ENCODE data around the gene EHF. TPM values are rescaled to one million over a fixed set of nuclear protein-coding genes. Genes with fewer than 3 reads are reported as not detected.

EHF gene
- total and polyA plus RNA-seq, 2 of the 8 experiments (the other 6 are each of a cell fraction or from before 2014, with no cell fraction given), result not detected

DNA sequence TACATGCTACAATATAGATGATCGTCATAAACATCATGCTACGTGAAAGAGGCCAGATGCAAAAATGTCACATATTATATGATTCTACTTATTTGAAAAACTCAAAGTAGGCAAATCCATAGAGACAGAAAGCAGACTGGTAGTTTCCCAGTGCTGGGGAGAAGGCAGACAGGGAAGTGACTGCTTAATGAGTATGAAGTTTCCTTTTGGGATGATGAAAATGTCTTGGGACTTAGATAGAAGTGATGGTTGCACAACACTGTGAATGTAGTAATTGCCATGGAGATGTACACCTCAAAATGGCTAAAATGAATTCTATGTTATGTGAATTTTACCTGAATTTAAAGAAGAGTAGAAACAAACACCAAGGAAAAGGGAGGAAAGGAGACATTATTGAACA, 45.2 kb upstream of the EHF start:
- CTCF ChIA-PET (ENCODE audit: partially characterized antibody), result no interaction called here
- no peak for DNase-seq (ENCODE audit: low read depth in 1 of 2, low spot score in 2 of 2)
- TF ChIP-seq ZNF274 (IDR thresholded peaks at IDR 0.05; ENCODE audit: borderline replicate concordance, extremely low read depth, low read length) (no peak), BRCA1 (IDR thresholded peaks at IDR 0.05; ENCODE audit: low read depth, low read length) (no peak), SP1 (IDR thresholded peaks at IDR 0.05; ENCODE audit: low read depth, low read length) (no peak)

More for the DNA sequence above, 45.2 kb upstream of the EHF start:
- Histone ChIP-seq H3K23me2 (ENCODE audit: low read depth, low read length) (no peaks in the 10 kb centered on the region), H3K56ac (replicated peaks; ENCODE audit: insufficient read length, low read depth, low read length) (no peak overlapping the region), H4K8ac (ENCODE audit: extremely low read depth, insufficient read depth, low read length) (no peak overlapping the region), H2AK5ac (ENCODE audit: low read depth, low read length) (no peak overlapping the region), H3K4me3 (ENCODE audit: extremely low read depth in 1 of 4, insufficient read depth in 2 of 4, low read depth in 3 of 4, low read length in 4 of 4) (no peak overlapping the region), H3K9me3 (ENCODE audit: insufficient read depth in 2 of 2, low read depth in 1 of 2, low read length in 1 of 2) (no peaks in the 10 kb centered on the region), H3K18ac (ENCODE audit: extremely low read depth, low read length) (no peak overlapping the region), H3K9ac (replicated peaks in 1 of 4; ENCODE audit: extremely low read depth in 1 of 4, low read depth in 3 of 4, low read length in 3 of 4) (no peak overlapping the region), H2AFZ (ENCODE audit: low read length) (no peak overlapping the region), H3K27me3 (replicated peaks in 1 of 4; ENCODE audit: control insufficient read depth in 3 of 4, extremely low read depth in 1 of 4, insufficient read depth in 3 of 4, low read length in 3 of 4) (no peaks in the 10 kb centered on the region), H3K79me2 (ENCODE audit: control insufficient read depth in 1 of 2, insufficient read depth in 2 of 2, low read length in 2 of 2) (no peaks in the 10 kb centered on the region), H3K23ac (ENCODE audit: insufficient read length) (no peak overlapping the region), H2BK5ac (ENCODE audit: low read depth, low read length) (no peak overlapping the region), H2BK120ac (replicated peaks; ENCODE audit: low read depth, low read length) (no peak overlapping the region), H4K5ac (ENCODE audit: insufficient read length, low read depth, low read length) (no peak overlapping the region), H4K20me1 (replicated peaks in 1 of 2; ENCODE audit: control insufficient read depth in 1 of 2, insufficient read depth in 2 of 2, low read length in 2 of 2) (no peaks in the 10 kb centered on the region), H3K4me2 (ENCODE audit: insufficient read depth in 1 of 2, low read depth in 2 of 2, low read length in 2 of 2) (no peak overlapping the region), H3K27ac (ENCODE audit: low read depth, low read length) (no peak overlapping the region), H3K36me3 (ENCODE audit: control insufficient read depth in 2 of 4, insufficient read depth in 4 of 4, low read length in 3 of 4) (no peaks in the 10 kb centered on the region), H3K4me1 (replicated peaks in 1 of 4; ENCODE audit: control insufficient read depth in 3 of 4, insufficient read depth in 4 of 4, low read length in 3 of 4) (no peaks in the 10 kb centered on the region), H3K14ac (ENCODE audit: insufficient read length) (no peak overlapping the region), H3K79me1 (ENCODE audit: low read depth, low read length) (no peaks in the 10 kb centered on the region), H2BK12ac (ENCODE audit: low read depth, low read length) (no peak overlapping the region), H2BK20ac (ENCODE audit: low read length) (no peak overlapping the region), H4K91ac (replicated peaks; ENCODE audit: insufficient read length, low read length) (no peak overlapping the region), H2BK15ac (ENCODE audit: low read length) (no peak overlapping the region), H3K4ac (replicated peaks; ENCODE audit: insufficient read length, low read depth, low read length) (no peak overlapping the region)
- FAIRE-seq, result no peak
- POLR2A ChIA-PET (ENCODE audit: partially characterized antibody), result no interaction called here
- WGBS, 2 experiments (ENCODE audit: extremely low coverage in 1 of 2, insufficient coverage in 1 of 2, insufficient read length in 1 of 2, insufficient replicate concordance in 2 of 2, low coverage in 1 of 2, low lambda C conversion rate in 2 of 2, missing lambda C conversion rate in 1 of 2), result 93% methylated on average over 2 of the region's 2 CpGs; no CpG with 5 or more reads in 1 of the 2 experiments
